Neuronal stem cell (in vitro differentiated cells): Measurements from ENCODE around the gene HDAC11.

Experiments
- DNase-seq: peaks from one replicate; pipeline ENCODE4 v3.0.0-alpha.2; 2013; ENCODE audit warnings: low spot score
- H2AFZ ChIP-seq: one replicate; pipeline ENCODE4 v1.6.1; 2013; ENCODE audit warnings: mild to moderate bottlenecking, low read length, inconsistent platforms
- H2AK5ac ChIP-seq: 2 replicates; pipeline ENCODE4 v1.6.1; 2013; ENCODE audit warnings: low read depth, mild to moderate bottlenecking, inconsistent platforms, low read length, moderate library complexity, mixed read lengths
- H2BK120ac ChIP-seq: 2 replicates; pipeline ENCODE4 v1.6.1; 2013; ENCODE audit warnings: low read depth, mild to moderate bottlenecking, inconsistent platforms, low read length, moderate library complexity, mixed read lengths
- H2BK12ac ChIP-seq: one replicate; pipeline ENCODE4 v1.6.1; 2013; ENCODE audit warnings: low read length, inconsistent platforms
- H2BK15ac ChIP-seq: 2 replicates; pipeline ENCODE4 v1.6.1; 2013; ENCODE audit warnings: mild to moderate bottlenecking, low read length, inconsistent platforms, mixed read lengths
- H2BK5ac ChIP-seq: one replicate; pipeline ENCODE4 v1.6.1; 2013; ENCODE audit warnings: inconsistent platforms, mild to moderate bottlenecking, low read length, moderate library complexity
- H3K14ac ChIP-seq: one replicate; pipeline ENCODE4 v1.6.1; 2013; ENCODE audit warnings: low read length, inconsistent platforms
- H3K18ac ChIP-seq: 2 replicates; pipeline ENCODE4 v1.6.1; 2013; ENCODE audit warnings: low read length, inconsistent platforms
- H3K23ac ChIP-seq: 2 replicates; pipeline ENCODE4 v1.6.1; 2013; ENCODE audit warnings: low read depth, mild to moderate bottlenecking, mixed read lengths, low read length, inconsistent platforms; ENCODE audit not compliant: poor library complexity
- H3K27ac ChIP-seq: replicated peaks from 3 replicates; pipeline ENCODE4 v1.5.1; 2013; ENCODE audit warnings: low read length, inconsistent platforms
- H3K27me3 ChIP-seq, 3 experiments: 2 replicates each; pipeline ENCODE4 v1.6.1; 2013; ENCODE audit warnings: low read length in 3 of 3, mild to moderate bottlenecking in 2 of 3, inconsistent platforms in 1 of 3, low read depth in 1 of 3, mixed read lengths in 1 of 3, moderate library complexity in 1 of 3; ENCODE audit not compliant: control insufficient read depth in 3 of 3, insufficient read depth in 3 of 3
- H3K36me3 ChIP-seq, 2 donors: replicated peaks in 1 of 2; 2 replicates each; pipeline ENCODE4 v1.6.1; 2013; ENCODE audit warnings: low read length in 2 of 2; ENCODE audit not compliant: control insufficient read depth in 2 of 2, insufficient read depth in 2 of 2
- H3K4ac ChIP-seq: 2 replicates; pipeline ENCODE4 v1.6.1; 2013; ENCODE audit warnings: inconsistent platforms, mild to moderate bottlenecking, low read length, moderate library complexity
- H3K4me1 ChIP-seq, 2 donors: 1 replicate in 1 of 2; 2 replicates in 1 of 2; pipeline ENCODE4 v1.6.1; 2013; ENCODE audit warnings: low read length in 2 of 2, low read depth in 1 of 2; ENCODE audit not compliant: control insufficient read depth in 2 of 2, insufficient read depth in 1 of 2
- H3K4me2 ChIP-seq: one replicate; pipeline ENCODE4 v1.6.1; 2013; ENCODE audit warnings: mild to moderate bottlenecking, low read length, inconsistent platforms; ENCODE audit not compliant: insufficient read depth, poor library complexity, severe bottlenecking
- H3K4me3 ChIP-seq, 2 donors: 2 replicates each; pipeline ENCODE4 v1.5.1; 2013; ENCODE audit warnings: low read length in 2 of 2, mild to moderate bottlenecking in 2 of 2, inconsistent platforms in 1 of 2, moderate library complexity in 1 of 2
- H3K79me1 ChIP-seq: one replicate; pipeline ENCODE4 v1.6.1; 2013; ENCODE audit warnings: low read depth, mild to moderate bottlenecking, inconsistent platforms, low read length, moderate library complexity
- H3K9ac ChIP-seq: one replicate; pipeline ENCODE4 v1.6.1; 2013; ENCODE audit warnings: mild to moderate bottlenecking, low read depth, low read length, inconsistent platforms; ENCODE audit not compliant: poor library complexity
- H3K9me3 ChIP-seq, 2 donors: replicated peaks in 1 of 2; 2 replicates each; pipeline versions ENCODE3 to v1.6.1; 2013; ENCODE audit warnings: low read length in 2 of 2, mild to moderate bottlenecking in 2 of 2, inconsistent platforms in 1 of 2, low read depth in 1 of 2, mixed read lengths in 1 of 2, moderate library complexity in 1 of 2; ENCODE audit not compliant: control insufficient read depth in 2 of 2, insufficient read depth in 1 of 2
- H4K8ac ChIP-seq: one replicate; pipeline ENCODE4 v1.6.1; 2013; ENCODE audit warnings: low read depth, mild to moderate bottlenecking, inconsistent platforms, low read length, moderate library complexity
- H4K91ac ChIP-seq: one replicate; pipeline ENCODE4 v1.6.1; 2013; ENCODE audit warnings: low read length, low read depth, mild to moderate bottlenecking, inconsistent platforms; ENCODE audit not compliant: poor library complexity
- WGBS, 2 donors: extraction: QIAGEN DNeasy Blood & Tissue Kit; methylation state at CpG; one replicate each; pipeline ENCODE4 v1.1.7; 2013; ENCODE audit warnings: missing lambda C conversion rate in 2 of 2, mixed read lengths in 1 of 2; ENCODE audit not compliant: insufficient read length in 2 of 2, insufficient replicate concordance in 1 of 2; ENCODE audit errors: extremely low coverage in 2 of 2; 5-methylcytosine and 5-hydroxymethylcytosine counted together

The HDAC11 gene

DNA sequence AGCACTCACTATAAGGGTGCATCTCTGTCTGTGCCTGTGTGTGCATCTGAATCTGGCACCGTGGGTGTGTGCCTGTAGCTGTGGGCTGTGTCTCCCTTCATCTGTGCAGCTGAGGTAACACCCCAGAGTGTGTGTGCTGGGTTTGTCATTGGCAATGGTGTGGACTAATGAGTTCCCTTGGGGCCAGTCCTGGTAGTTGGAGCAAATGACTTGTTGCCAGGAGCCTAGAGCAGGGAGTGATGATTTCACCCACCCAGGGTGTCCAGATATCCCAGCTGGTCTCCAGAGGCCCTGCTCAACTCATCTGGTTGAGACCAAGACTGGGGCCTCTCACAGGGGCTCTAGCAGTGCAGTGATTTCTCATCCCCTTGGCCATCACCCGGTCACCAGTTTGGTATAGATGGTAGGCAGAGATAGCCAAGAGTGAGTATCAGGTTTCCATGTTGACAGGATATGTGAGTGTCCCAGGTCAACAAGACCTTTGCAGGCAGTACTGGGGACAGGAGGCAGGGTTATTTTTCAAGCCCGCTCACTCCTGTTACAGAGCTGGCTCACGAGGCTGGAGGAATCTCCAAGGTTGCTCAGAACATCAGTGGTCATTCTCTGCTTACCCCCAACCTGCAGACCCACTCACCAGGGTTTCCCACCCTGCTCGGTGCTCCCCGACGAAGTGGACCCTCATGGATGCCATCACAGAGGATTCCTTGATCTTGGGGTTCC is 4.1 kb upstream of the HDAC11 start:
- no peak overlapping the region for H3K18ac ChIP-seq
- H3K23ac ChIP-seq = no peak overlapping the region
- no peak for DNase-seq
- H3K9me3 ChIP-seq = no peaks in the 10 kb centered on the region
- no peak overlapping the region for H4K8ac ChIP-seq
- H2BK5ac ChIP-seq = no peak overlapping the region
- H3K4me3 ChIP-seq = no peak overlapping the region
- H2BK12ac ChIP-seq = no peak overlapping the region
- peaks cover 12 to 22% of the 10 kb centered on the region in 2 donors for H3K4me1 ChIP-seq
- no peak overlapping the region for H2BK120ac ChIP-seq
- peak overlapping the region; percentile 67 for H2AK5ac ChIP-seq
- no peak overlapping the region for H3K9ac ChIP-seq
- no peak overlapping the region for H2AFZ ChIP-seq
- no peaks in the 10 kb centered on the region for H3K36me3 ChIP-seq
- no peak overlapping the region for H3K27ac ChIP-seq
- no CpG with 5 or more reads among the region's 7 CpGs for WGBS, 2 donors
- H2BK15ac ChIP-seq = no peak overlapping the region
- H3K27me3 ChIP-seq = peaks cover 0 to 8% (median 3%) of the 10 kb centered on the region in 3 experiments
- H3K4me2 ChIP-seq = no peak overlapping the region
- H3K4ac ChIP-seq = no peak overlapping the region
- no peak overlapping the region for H3K14ac ChIP-seq
- H4K91ac ChIP-seq = no peak overlapping the region
- no peaks in the 10 kb centered on the region for H3K79me1 ChIP-seq

DNA sequence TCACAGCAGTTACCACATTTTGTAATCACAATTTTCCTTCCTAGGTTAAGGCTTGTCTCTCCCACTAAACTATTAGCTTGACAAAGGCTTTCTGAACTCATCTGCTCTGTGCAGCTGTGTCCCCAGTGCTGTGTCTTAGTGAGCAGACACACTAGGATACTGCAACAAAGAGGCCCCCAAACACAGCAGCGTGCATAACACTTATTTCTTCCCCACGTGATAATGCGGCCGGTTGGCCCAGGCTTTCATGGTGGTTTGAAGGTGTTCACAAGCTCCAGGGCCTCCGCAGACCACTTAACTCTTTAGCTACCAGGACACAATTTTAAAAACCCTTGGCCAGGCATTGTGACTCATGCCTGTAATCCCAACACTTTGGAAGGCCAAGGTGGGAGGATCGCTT is 2.2 kb upstream of the HDAC11 start:
- no peak overlapping the region for H2BK15ac ChIP-seq
- H3K14ac ChIP-seq = no peak overlapping the region
- no peak overlapping the region for H3K9ac ChIP-seq
- H3K27ac ChIP-seq = no peak overlapping the region
- no peaks in the 10 kb centered on the region for H3K79me1 ChIP-seq
- H2BK12ac ChIP-seq = no peak overlapping the region
- peak overlapping the region; percentile 63 for H2AFZ ChIP-seq
- no peaks in the 10 kb centered on the region for H3K9me3 ChIP-seq
- H3K27me3 ChIP-seq = peaks cover 0 to 11% (median 0%) of the 10 kb centered on the region in 3 experiments
- no peak overlapping the region for H3K4me2 ChIP-seq
- H2BK120ac ChIP-seq = no peak overlapping the region
- peak overlapping the region; percentile 2 for H2AK5ac ChIP-seq
- H2BK5ac ChIP-seq = no peak overlapping the region
- H3K36me3 ChIP-seq = no peaks in the 10 kb centered on the region
- H3K18ac ChIP-seq = no peak overlapping the region
- H3K4me1 ChIP-seq = peaks cover 12 to 22% of the 10 kb centered on the region in 2 donors
- no peak overlapping the region for H3K4ac ChIP-seq
- H3K23ac ChIP-seq = no peak overlapping the region
- H3K4me3 ChIP-seq = no peak overlapping the region
- no peak overlapping the region for H4K91ac ChIP-seq
- no peak overlapping the region for H4K8ac ChIP-seq
- no CpG with 5 or more reads among the region's 6 CpGs for WGBS, 2 donors
- DNase-seq = no peak

DNA sequence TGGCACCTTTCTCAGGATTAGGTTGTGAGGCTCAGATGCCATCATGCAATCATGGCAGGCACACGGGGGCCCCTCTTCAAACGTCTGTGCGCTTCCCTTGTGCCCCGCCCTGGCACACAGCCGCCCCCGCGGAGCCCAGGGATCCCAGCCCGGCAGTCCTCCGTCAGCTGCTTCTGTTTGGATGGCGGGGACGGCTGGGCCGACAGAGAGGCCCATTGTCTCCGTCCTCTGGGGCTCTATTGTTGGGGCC is 849 bp upstream of the HDAC11 start:
- H3K4ac ChIP-seq = no peak overlapping the region
- H3K4me1 ChIP-seq = peaks cover 11 to 22% of the 10 kb centered on the region in 2 donors
- peak overlapping the region; percentile 75 for H3K23ac ChIP-seq
- H3K9ac ChIP-seq = peak overlapping the region; percentile 96
- H3K79me1 ChIP-seq = no peaks in the 10 kb centered on the region
- H3K36me3 ChIP-seq = no peaks in the 10 kb centered on the region
- peak overlapping the region; percentile 91 for H2BK5ac ChIP-seq
- H2AFZ ChIP-seq = peak overlapping the region; percentile 80
- peak overlapping the region; percentile 94 for H3K27ac ChIP-seq
- H2AK5ac ChIP-seq = peak overlapping the region; percentile 50
- peak overlapping the region; percentile 54 to 85 for H3K4me3 ChIP-seq
- H2BK15ac ChIP-seq = no peak overlapping the region
- H3K14ac ChIP-seq = peak overlapping the region; percentile 65
- no peaks in the 10 kb centered on the region for H3K9me3 ChIP-seq
- peaks cover 0 to 9% (median 0%) of the 10 kb centered on the region in 3 experiments for H3K27me3 ChIP-seq
- H4K91ac ChIP-seq = no peak overlapping the region
- WGBS, 2 donors = no CpG with 5 or more reads among the region's 13 CpGs
- no peak overlapping the region for H4K8ac ChIP-seq
- H2BK120ac ChIP-seq = peak overlapping the region; percentile 34
- H2BK12ac ChIP-seq = no peak overlapping the region
- no peak for DNase-seq
- peak overlapping the region; percentile 81 for H3K4me2 ChIP-seq
- peak overlapping the region; percentile 97 for H3K18ac ChIP-seq

- peaks cover 0 to 9% (median 0%) of the 10 kb centered on the region in 3 experiments for H3K27me3 ChIP-seq
- H4K8ac ChIP-seq = no peak overlapping the region
- H3K23ac ChIP-seq = peak overlapping the region; percentile 83
- H3K4me1 ChIP-seq = peaks cover 6 to 17% of the 10 kb centered on the region in 2 donors
- H3K27ac ChIP-seq = no peak overlapping the region
- H3K4me2 ChIP-seq = peak overlapping the region; percentile 84
- peak overlapping the region; percentile 21 for H2BK15ac ChIP-seq
- H3K18ac ChIP-seq = peak overlapping the region; percentile 84
- peak overlapping the region; percentile 54 to 84 for H3K4me3 ChIP-seq
- no peaks in the 10 kb centered on the region for H3K79me1 ChIP-seq
- no peaks in the 10 kb centered on the region for H3K9me3 ChIP-seq
- H4K91ac ChIP-seq = no peak overlapping the region
- peak overlapping the region; percentile 36 for H2AK5ac ChIP-seq
- no peaks in the 10 kb centered on the region for H3K36me3 ChIP-seq
- H3K4ac ChIP-seq = no peak overlapping the region
- peak overlapping the region; percentile 90 for H2BK120ac ChIP-seq
- WGBS, 2 donors = no CpG with 5 or more reads among the region's 70 CpGs
- peak overlapping the region; percentile 0 for H3K14ac ChIP-seq
- peak overlapping the region; percentile 87 for H3K9ac ChIP-seq
- no peak for DNase-seq
- peak overlapping the region; percentile 80 for H2AFZ ChIP-seq
- H2BK12ac ChIP-seq = no peak overlapping the region
- no peak overlapping the region for H2BK5ac ChIP-seq
These were observed 523 bp downstream of the HDAC11 start for GRCh38 chr3:13480340-13481318.
